ENCODE data around the gene BPIFB6.

- TF ChIP-seq CTCF (tag by site-specific recombination; IDR thresholded peaks at IDR 0.05): no peak
- no peak for TF ChIP-seq ZFP69B (tag by site-specific recombination; IDR thresholded peaks at IDR 0.05)
- no peak for TF ChIP-seq ZBTB7A (tag by site-specific recombination; IDR thresholded peaks at IDR 0.05; ENCODE audit: low read depth)
- no peak for TF ChIP-seq ZNF274 (IDR thresholded peaks at IDR 0.05; ENCODE audit: low read length)
- no peak for TF ChIP-seq ZNF274 (tag by site-specific recombination; IDR thresholded peaks at IDR 0.05; ENCODE audit: borderline replicate concordance)
- no peak for TF ChIP-seq ZNF76 (tag by site-specific recombination; IDR thresholded peaks at IDR 0.05; ENCODE audit: borderline replicate concordance, low read depth)
- TF ChIP-seq ZNF121 (tag by site-specific recombination; IDR thresholded peaks at IDR 0.05): no peak
- no peak for TF ChIP-seq ZNF843 (tag by site-specific recombination; IDR thresholded peaks at IDR 0.05)
- no peak for TF ChIP-seq SETDB1 (IDR thresholded peaks at IDR 0.05; ENCODE audit: insufficient read length, low read length)
- no peak for TF ChIP-seq YY1 (tag by site-specific recombination; IDR thresholded peaks at IDR 0.05)
- TF ChIP-seq ATF2 (tag by site-specific recombination; IDR thresholded peaks at IDR 0.05; ENCODE audit: low read depth): no peak
- no peak for TF ChIP-seq ZNF112 (tag by site-specific recombination; IDR thresholded peaks at IDR 0.05)
- no peak for TF ChIP-seq ZNF704 (tag by site-specific recombination; IDR thresholded peaks at IDR 0.05)
Observed at GRCh38 chr20:33014336-33015113, 16.9 kb upstream of the BPIFB6 start.
